Measurements from ENCODE around the gene CFAP141.
"Not testable (repeated sequence)": the region's sequence is repeated elsewhere in the genome, so short reads cannot be mapped to it uniquely, and the experiment has no call there.

Gene CFAP141

DNA sequence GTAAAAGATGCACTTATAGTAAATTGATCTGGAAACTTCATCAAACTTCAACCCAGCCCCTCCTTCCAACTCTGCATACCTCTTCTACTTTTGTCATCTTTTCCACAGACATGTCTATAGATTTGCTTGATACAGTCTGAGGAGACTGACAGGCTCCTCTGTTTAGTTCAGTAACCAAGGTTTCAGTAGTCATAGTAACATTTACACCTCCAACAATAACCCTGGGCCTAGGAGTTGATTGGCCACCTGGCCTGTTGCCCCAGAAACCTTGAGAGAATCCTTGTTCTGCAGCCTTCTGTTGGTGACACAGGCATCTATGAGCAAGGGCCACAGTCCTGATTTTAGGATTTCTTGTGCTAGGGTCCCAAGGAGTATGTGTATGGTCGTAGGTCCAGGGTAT, at the start of gene CFAP141:
CFAP141 (minus strand) TSS at position 138 of the 400 bp plus-strand sequence; CDS start at position 112, 26 bp downstream.
- DNase-seq (ENCODE audit: low read depth): no peak

DNA sequence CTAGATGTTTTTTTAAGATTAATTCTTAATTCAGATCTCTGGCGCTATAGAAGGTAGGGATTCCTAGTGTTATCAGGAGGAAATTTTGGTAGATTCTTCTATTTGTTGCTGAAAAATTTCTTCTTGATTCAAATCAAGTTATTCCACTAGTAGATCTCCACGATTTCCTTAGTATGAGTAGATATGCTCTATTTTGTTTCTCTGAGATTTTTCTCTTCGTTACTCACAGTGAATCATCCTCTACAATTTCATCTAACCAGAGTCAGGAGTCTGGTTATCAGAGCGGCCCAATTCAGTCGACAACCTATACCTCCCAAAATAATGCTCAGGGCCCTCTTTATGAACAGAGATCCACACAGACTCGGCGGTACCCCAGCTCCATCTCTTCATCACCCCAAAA, 47.5 kb upstream of the CFAP141 start:
- no peak for DNase-seq (ENCODE audit: low read depth)

DNA sequence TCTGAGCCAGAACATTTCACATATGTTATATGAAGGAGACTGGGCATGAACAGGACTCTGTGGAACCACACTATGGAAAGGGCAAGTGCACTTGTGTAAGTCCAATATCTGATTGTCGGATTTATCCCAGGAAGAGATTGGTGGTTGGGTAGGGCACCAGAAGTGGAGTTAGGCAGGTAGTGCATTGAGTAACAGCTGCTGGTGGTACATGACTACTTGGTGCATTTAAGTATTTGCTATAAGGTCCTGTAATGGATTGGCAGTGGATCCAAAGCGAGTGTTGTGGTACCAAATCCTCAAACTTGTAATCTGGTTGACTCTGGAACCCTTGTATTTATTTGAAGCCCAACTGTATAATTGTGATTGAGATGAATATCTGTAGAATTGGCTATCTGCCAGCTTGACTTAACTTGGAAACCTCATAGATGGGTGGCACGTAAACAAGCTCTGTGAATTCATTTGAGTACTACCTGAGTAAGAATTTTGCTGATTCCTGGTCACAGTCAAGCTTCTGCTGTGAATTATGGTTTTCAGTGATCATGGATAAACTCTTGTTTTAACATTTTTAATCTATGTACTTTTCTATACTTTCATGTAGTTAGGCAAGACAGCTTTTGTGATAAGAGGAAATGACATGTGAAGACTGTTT, 35.7 kb upstream of the CFAP141 start:
- DNase-seq (ENCODE audit: low read depth): no peak

DNA sequence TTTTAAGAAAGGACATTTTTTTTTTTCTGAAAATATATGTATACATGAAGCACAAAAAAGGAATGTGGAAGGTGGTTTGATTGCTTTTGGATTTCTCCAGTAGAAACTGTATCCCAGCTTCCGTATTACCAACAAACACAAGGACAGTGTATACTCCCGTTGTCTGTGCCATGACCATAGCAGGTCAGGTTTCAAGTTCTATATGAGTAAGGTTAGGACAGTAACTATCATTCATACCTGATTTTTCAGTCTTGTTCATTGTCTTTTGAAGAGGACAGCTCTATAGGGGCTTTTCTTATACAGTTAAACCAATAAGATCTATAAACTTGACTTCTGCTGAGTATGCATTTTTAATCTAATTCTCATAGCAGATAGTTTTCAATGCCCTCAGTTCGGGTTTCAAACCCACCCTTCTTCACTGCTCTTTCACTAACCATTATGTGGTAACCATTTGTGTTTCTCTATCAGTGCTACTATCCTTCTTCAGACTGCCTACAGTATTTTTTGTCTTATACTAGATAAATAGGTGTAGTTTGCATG, 34.2 kb upstream of the CFAP141 start:
- no peak for DNase-seq (ENCODE audit: low read depth)

DNA sequence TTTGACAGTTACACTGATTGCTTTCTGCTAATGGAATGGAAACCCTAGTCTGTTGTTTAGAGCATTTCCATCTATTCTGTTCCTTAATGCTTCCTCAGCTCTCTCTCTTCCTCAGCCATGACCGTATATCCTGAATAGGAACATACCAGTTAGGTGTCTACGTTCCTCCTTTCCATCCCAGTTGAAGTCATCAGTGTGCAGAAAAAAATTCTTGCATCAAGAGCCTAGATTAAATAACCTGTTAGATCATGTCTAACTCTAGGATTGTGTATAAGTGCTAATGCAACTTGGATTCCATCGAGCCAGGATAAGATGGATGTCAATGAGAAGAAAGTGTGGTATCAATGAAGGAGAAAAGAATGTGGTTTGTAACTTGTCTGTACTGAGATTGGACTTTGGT, 33.4 kb upstream of the CFAP141 start:
- DNase-seq (ENCODE audit: low read depth): no peak

DNA sequence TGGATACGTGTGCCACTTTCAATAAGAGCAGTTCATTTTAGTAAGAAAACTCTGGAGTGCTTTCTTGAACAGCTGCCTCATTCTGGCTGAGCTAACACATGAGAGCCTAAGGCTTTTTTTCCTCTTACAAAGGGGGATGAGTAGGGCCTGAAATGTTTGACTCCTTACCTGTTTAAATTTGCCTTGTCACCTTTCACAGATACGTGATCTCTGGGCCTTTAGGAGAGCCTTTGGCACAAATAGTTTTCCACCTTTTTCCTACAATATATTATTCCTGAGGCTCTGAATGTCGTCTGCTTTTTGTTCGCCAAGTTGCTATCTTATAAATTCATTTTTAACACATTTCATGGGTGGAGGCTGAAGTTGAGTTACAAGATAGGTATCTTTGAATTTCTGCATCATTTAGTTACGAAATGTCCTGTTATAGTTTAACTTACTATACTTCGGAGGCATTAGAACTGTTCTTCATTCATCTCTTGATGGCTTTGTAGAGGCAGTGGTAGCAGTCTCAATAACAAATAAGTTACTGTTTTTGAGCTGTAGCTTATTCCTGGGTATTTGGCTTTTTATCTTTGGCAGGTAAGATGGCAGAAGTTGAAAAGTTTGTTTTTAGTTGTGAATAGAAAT, 31.9 kb upstream of the CFAP141 start:
- DNase-seq (ENCODE audit: low read depth): no peak

DNA sequence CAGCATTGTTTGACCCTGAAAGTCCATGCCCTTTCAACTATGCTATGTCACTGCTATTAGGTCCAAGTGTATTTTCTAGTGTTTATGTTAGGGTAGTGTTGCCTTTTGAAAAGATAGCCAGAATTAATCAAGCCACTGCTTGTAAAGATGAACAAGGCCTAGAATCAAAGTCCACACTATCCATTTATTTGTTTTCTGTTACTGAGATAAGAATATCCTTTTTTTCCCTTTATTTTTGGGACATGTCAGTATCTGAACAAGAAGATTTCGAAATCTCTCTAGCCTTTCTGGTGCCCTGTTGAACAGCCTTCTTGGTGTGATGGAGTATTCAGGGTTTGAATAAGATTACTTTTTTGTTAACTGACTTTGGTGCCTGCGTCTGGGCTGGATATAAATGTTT, 31.3 kb upstream of the CFAP141 start:
- no peak for DNase-seq (ENCODE audit: low read depth)

DNA sequence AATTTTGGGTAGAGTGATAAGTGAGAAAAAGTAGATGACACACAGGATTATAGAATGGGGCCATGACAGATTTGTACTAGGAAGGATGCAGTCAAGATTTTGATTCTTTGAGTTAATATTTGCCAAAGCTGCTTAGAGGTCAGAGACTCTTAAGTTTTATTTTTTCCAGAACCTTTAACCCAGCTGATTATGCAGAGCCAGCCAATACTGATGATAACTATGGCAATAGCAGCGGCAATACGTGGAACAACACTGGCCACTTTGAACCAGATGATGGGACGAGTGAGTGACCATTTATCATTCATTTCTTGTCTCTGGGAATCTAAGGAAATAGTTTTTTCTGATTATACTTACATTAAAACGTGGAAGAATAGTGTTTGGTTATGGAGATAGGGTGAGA, 30.7 kb upstream of the CFAP141 start:
- no peak for DNase-seq (ENCODE audit: low read depth)

DNA sequence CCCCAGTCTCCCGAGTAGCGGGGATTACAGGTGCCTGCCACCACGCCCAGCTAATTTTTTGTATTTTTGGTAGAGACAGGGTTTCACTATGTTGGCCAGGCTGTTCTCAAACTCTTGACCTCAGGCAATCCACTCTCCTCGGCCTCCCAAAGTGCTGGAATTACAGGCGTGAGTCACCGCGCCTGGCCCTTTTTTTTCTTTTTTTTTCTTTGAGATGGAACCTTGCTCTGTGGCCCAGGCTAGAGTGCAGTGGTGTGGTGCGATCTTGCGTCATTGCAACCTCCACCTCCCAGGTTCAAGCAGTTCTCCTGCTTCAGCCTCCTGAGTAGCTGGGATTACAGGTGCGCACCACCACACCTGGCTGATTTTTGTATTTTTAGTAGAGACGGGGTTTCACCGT, 27.0 kb upstream of the CFAP141 start:
- not testable (repeated sequence) for DNase-seq (ENCODE audit: low read depth)

DNA sequence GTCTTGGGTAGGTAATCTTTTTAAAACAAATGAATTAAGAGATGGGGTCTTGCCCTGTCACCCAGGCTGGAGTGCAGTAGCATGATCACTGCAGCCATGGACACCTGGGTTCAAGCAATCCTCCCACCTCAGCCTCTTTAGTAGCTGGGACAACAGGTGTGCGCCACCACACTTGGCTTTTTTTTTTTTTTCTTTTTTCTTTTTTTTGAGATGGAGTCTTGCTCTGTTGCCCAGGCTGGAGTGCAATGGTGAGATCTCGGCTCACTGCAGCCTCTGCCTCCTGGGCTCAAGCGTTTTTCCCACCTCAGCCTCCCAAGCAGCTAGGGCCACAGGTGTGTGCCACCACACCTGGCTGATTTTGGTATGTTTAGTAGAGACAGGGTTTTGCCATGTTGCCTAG, 25.0 kb upstream of the CFAP141 start:
- DNase-seq (ENCODE audit: low read depth): not testable (repeated sequence)

DNA sequence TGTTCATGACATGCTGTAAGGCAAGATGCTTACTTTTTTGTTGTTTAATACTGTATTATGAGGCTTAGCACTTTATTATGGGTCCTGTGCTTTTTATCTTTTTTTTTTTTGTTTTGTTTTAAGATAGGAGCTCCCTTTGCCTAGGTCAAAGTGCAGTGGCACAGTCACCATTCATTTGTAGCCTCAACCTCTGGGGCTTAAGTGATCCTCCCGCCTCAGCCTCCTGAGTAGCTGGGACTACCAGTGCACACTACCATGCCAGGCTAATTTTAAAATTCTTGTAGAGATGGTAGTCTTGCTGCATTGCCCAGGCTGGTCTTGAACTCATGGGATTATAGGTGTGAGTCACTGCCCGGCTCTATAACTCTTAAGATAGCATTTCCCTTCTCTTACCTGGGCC, 19.2 kb upstream of the CFAP141 start:
- DNase-seq (ENCODE audit: low read depth): no peak

DNA sequence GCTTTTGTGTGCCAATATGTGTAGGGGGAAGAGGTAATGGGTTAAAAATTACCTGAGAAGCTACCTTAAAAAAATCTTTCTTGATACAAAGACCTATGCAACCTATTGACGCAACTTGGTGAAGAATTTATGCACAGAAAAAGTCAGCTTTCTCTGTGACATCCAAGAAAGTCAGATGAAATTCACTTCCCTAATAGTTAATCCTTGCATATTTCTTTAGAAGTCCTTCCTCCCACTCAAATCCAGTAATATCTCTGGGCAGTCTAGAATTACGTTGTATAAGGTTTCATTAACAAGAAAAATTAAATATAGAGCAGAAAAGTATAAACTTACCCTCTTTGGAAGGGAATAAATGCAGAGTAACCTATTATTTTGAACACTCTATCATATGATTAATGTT, 17.5 kb upstream of the CFAP141 start:
- DNase-seq (ENCODE audit: low read depth): no peak

DNA sequence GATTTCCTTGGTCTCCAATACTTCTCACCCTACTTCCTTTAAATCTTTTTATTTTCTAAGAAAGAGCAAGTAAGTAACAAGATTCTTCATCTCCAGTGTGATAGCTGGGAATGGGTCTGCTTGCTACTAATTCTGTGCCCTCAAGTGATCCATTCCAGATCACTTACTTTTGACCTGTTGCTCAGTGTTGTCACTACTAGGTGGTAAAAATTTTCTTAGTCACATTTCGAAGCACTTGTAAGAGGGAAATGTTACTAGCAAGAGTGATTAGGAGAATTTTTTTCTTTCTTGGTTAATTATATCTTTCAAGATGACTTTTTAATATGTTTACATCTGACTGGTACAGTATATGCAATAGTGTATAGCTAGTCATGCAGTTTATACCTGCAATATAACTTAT, 16.8 kb upstream of the CFAP141 start:
- DNase-seq (ENCODE audit: low read depth): no peak

DNA sequence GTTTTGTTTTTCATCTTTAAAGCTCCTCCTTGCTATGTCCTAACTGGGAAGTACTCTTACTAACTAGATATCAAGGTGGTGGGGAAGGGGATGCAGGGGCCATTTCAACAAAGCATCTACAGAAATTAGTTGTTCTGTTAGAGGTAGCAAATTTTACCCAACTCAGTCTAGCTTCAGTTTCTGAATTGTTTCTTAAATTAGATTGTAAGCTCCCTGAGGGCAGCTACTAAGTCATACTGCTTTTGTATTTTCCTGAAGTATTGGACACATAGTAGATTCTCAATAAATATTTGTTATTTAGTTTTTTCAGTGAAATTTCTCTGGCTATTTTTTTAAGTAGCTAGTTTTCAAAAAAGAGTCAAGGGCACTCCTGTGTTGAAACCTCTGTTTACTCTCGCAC, 16.4 kb upstream of the CFAP141 start:
- no peak for DNase-seq (ENCODE audit: low read depth)

DNA sequence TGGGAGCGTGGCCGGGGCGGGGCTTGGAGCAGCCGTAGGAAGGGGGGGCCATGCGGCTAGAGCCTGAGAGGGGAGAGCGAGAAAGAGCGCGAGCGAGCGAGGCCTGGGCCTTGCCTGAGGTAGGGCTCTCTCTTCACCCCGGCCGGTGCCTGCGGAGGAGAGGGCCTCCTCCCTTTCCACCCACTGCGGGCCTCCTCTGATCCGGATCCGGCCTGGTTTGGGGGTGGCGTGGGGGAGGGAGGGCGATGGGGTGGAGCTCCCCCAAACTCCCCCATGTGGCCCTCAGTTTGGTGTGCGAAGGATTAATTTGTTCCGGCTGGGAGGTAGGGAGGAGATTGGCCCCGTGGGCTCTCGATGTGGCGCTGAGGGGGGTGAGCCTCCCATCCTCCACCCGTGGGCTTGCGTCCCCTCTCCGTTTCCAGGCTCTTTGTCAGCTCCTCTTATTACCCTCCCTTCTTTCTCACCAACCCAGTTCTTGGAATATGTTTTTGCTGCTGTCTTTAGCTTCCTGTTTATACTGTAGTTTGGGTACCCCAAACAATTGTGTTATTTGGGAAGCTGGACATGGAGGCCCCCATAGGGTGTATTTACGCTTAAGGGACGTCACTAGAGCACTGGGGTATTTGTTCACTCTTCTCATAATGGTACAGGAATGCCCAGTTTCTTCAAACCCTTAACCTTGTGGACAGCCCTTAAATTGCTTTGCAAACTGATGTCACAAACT, 15.3 kb upstream of the CFAP141 start:
- DNase-seq (ENCODE audit: low read depth): peak; percentile 55

DNA sequence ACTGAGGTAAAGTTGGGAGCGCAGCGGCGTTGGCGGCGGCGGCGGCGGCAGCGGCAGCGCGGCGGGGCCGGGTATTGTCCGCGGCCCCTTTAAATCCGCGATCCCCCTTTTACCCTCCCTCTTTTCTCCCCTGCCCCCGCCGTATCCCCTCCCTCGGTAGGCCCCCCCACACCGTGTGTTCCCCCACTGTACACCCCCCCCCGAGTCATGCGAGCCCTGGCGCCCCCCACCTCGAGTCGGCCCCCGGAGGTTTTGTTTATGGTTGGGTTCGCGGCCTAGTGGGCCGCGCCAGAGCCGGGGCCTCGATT, 14.8 kb upstream of the CFAP141 start:
- no peak for DNase-seq (ENCODE audit: low read depth)

DNA sequence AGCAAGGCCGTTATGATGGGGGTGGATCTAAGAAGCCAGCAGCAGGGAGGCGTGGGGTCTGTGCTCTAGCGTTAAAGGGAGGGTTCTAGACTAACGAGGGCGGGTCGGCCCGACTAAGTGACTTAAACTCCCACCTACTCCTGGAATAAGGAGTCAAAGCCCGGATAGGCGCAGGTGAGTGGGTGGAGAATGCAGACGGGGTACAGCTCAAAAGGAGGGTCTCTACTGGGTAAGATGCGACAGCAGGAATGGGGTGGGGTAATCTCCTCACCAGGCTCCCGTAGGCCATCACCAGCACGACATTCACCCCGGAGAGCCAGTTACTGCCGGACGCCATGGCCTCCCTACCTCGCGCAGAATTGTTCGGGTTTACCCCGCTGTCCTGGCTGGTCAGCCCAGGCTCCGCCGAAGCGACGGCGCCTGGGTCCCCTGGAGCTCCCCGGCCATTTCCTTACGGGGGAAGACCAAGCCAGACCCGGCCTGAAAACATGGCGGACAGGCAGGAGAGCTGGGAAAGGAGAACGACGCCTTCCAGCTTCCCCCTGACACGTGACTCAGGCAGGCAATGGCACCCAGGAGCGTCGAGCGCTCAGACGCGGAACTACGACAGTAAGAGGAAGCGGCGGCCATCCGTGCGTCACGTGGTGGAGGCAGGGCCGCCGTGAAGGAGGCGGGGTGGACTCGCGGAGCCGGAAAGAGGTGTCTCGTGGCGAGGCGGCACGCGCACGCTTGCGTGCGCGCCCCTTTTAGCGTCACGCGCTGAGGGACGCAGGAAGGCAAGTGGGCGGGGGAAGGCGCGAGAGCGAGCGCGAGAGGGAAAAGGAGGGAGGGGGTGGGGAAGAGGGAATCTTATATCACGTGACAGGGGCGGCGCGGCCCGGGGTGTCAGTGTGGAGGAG, 14.2 kb upstream of the CFAP141 start, which contains the start of gene UBAP2L:
UBAP2L (plus strand) TSS at position 885 of the 899 bp plus-strand sequence. CDS start 4,169 bp downstream, outside the sequence.
- DNase-seq (ENCODE audit: low read depth): peak; percentile 98

DNA sequence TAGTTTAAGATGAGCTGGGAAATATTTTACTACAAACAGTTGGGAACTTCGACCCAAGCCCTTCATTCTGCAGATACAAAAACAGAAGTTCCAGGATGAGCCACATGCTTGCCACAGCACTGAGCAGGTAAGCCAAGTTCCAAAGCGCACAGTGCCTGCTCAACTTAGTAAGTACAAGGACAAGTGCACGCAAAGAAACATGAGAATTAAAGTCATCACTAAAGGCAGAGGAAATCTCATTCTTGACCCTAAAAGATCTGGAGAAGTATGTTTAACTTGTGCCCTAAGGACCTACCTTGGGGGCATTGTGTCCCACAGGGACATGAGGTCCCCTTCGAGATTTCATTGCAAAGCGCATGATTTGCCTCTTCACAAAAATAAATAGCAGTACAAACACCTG, 13.4 kb upstream of the CFAP141 start:
- no peak for DNase-seq (ENCODE audit: low read depth)

DNA sequence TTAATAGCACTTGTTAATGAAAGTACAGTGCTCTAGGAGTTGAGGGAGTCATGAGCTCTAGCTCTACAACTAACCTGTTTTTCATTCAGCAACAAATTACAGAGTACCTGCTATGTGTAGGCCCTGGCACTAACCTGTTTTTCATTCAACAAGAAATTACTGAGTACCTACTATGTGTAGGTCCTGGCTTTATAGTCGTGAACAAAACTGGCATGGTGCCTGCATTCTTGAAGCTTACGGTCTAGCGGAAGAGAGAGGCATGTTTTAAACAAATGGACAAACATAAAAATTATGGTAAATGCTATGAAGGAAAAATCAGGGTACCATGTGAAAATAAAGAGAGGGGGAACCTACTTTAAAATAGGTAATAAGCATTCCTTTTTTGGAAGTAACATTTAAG, 12.4 kb upstream of the CFAP141 start:
- no peak for DNase-seq (ENCODE audit: low read depth)

DNA sequence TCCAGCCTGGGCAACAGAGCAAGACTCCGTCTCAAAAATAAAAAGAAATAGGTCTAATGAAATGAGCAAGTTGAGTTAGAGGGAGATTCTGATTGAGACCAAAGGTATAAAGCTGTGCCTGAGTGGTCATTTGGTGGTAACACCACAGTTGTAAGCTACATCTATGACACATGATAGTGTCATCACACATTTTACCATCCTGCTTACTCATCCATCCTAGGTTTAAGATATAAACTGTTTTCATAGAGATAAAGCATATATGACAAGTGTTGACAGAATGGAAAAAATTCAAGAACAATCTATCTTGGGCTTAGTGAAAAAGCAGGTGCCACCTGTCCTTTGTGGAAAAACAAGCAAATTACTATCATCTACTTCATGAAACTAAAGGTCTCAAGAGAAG, 7.1 kb upstream of the CFAP141 start:
- DNase-seq (ENCODE audit: low read depth): no peak

DNA sequence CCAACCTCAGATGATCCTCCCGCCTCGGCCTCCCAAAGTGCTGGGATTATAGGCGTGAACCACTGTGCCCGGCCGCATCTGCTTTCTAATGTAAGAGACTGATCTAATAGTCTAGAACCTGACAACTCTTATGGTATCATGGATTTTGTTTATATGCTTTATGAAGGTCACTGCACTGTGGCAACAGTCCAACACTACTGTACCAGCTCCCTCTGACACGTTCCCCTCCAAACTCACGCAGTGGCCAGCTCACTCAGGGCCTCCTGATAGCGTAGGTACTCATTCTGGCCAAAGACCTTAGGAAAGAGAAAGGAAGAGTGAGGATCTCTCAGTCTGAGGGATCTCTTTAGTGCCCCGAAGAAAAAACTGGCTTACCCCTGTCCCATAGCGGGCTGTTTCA, 6.0 kb upstream of the CFAP141 start:
- DNase-seq (ENCODE audit: low read depth): no peak

Data from activated T-cell treated with anti-CD3 and anti-CD28 coated beads for 24 hours (primary cell).